BLaER1 treated with 17β-estradiol and CSF1 and Interleukin-3, amounts not matched to agents 10 nM and 100 nM (cell line): Measurements from ENCODE around the gene PTPRCAP.

ENCODE experiments used
- H3K27ac ChIP-seq, 11 experiments: shearing (Covaris generic); formaldehyde crosslinking; 2 replicates each; pipeline ENCODE4 v1.8.1; 2022
- H3K27me3 ChIP-seq, 11 experiments: shearing (Covaris generic); formaldehyde crosslinking; 2 replicates each; pipeline ENCODE4 v1.8.1; 2022
- H3K36me3 ChIP-seq, 11 experiments: shearing (Covaris generic); formaldehyde crosslinking; 2 replicates each; pipeline ENCODE4 v1.8.1; 2022
- H3K4me1 ChIP-seq, 10 experiments: shearing (Covaris generic); formaldehyde crosslinking; 2 replicates each; pipeline ENCODE4 v1.8.1; 2022
- H3K4me2 ChIP-seq, 11 experiments: shearing (Covaris generic); formaldehyde crosslinking; 2 replicates each; pipeline ENCODE4 v1.8.1; 2022
- H3K4me3 ChIP-seq, 10 experiments: shearing (Covaris generic); formaldehyde crosslinking; 2 replicates each; pipeline ENCODE4 v1.8.1; 2022
- H3K9ac ChIP-seq, 11 experiments: shearing (Covaris generic); formaldehyde crosslinking; 2 replicates each; pipeline ENCODE4 v1.8.1; 2022
- H3K9me3 ChIP-seq, 11 experiments: shearing (Covaris generic); formaldehyde crosslinking; replicated peaks in 1 of 11; 2 replicates each; pipeline ENCODE4 v1.8.1; 2022
- H4K20me1 ChIP-seq, 11 experiments: shearing (Covaris generic); formaldehyde crosslinking; 2 replicates each; pipeline ENCODE4 v1.8.1; 2022
- Cebpa-rat ChIP-seq, 11 experiments: shearing (Covaris generic); IDR thresholded peaks; 2 replicates each; pipeline ENCODE4 v1.8.1; 2022

The PTPRCAP gene

GRCh38 chr11:67420646-67421429 is 16.6 kb downstream of the PTPRCAP start:
- H3K27ac ChIP-seq: peak overlapping the region; percentile 49 to 92 (median 86); a peak in 21 of 22 replicates
- peaks cover 55 to 73% (median 63%) of the 10 kb centered on the region in 10 experiments for H3K4me1 ChIP-seq
- H4K20me1 ChIP-seq: peaks cover 0 to 35% (median 0%) of the 10 kb centered on the region in 11 experiments; a peak in 9 of 22 replicates
- H3K4me3 ChIP-seq: peak overlapping the region; percentile 55 to 75 (median 66)
- no peaks in the 10 kb centered on the region for H3K9me3 ChIP-seq
- no peak for TF ChIP-seq Cebpa-rat (IDR thresholded peaks at IDR 0.05)
- peaks cover 0 to 27% (median 4%) of the 10 kb centered on the region in 11 experiments; a peak in 8 of 22 replicates for H3K27me3 ChIP-seq
- H3K36me3 ChIP-seq: no peaks in the 10 kb centered on the region
- peak overlapping the region; percentile 96 to 100 (median 99) for H3K4me2 ChIP-seq
- peak overlapping the region; percentile 76 to 92 (median 86) for H3K9ac ChIP-seq

GRCh38 chr11:67420147-67420645 is 17.3 kb downstream of the PTPRCAP start:
- Histone ChIP-seq H3K9me3 (no peaks in the 10 kb centered on the region), H3K27ac (peak overlapping the region; percentile 49 to 92 (median 86); a peak in 21 of 22 replicates), H3K9ac (peak overlapping the region; percentile 76 to 92 (median 86)), H3K4me2 (peak overlapping the region; percentile 96 to 100 (median 99)), H3K4me3 (peak overlapping the region; percentile 55 to 75 (median 66)), H4K20me1 (peaks cover 0 to 35% (median 0%) of the 10 kb centered on the region in 11 experiments; a peak in 9 of 22 replicates), H3K4me1 (peaks cover 62 to 79% (median 65%) of the 10 kb centered on the region in 10 experiments), H3K36me3 (no peaks in the 10 kb centered on the region), H3K27me3 (peaks cover 2 to 29% (median 11%) of the 10 kb centered on the region in 11 experiments)
- TF ChIP-seq Cebpa-rat (IDR thresholded peaks at IDR 0.05): no peak

DNA sequence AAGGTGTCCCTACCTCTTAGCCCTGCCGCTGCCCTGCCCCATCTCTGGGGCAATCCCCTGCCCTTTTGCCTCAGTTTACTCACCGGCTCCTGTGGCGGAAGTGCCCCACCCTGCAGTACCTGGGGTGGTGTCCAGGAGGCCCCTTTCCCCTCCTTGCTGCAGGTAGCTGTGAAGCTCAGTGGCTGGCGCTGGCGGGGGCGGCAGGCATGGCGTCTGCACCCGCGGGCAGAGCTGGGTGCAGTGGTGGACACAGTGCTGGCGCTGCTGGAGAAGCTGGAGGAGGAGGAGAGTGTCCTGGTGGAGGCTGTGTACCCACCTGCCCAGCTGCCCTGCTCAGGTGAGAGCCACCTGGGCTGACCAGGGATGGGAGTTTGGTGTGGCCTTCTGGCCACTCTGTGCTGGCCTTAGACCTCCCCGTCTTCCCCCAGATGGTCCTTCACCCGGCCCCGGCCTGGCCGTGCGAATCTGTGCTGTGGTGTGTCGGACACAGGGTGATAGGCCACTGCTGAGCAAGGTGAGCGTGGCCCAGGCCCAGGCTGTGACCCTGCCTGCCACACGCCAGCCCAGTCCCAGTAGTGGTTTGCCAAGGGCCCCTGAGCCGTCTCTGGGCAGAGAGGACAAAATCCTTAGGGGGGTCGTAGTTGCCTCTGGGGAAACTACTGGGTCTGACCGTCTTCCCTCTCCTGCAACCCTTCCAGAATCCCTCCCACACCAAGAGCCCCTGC is 18.0 kb downstream of the PTPRCAP start:
- TF ChIP-seq Cebpa-rat (IDR thresholded peaks at IDR 0.05): no peak
- peak overlapping the region in 4 of 10 experiments; percentile 13 to 66 (median 44); a peak in 7 of 20 replicates for H3K4me3 ChIP-seq
- peak overlapping the region in 2 of 11 experiments; percentile 87 to 89; a peak in 1 of 22 replicates for H3K27ac ChIP-seq
- peaks cover 9 to 36% (median 18%) of the 10 kb centered on the region in 11 experiments for H3K27me3 ChIP-seq
- peak overlapping the region; percentile 96 to 100 (median 99) for H3K4me2 ChIP-seq
- peak overlapping the region in 9 of 11 experiments; percentile 77 to 92 (median 86); a peak in 13 of 22 replicates for H3K9ac ChIP-seq
- H4K20me1 ChIP-seq: peaks cover 0 to 35% (median 0%) of the 10 kb centered on the region in 11 experiments; a peak in 10 of 22 replicates
- no peaks in the 10 kb centered on the region for H3K36me3 ChIP-seq
- H3K9me3 ChIP-seq: no peaks in the 10 kb centered on the region
- peaks cover 63 to 77% (median 70%) of the 10 kb centered on the region in 10 experiments for H3K4me1 ChIP-seq

DNA sequence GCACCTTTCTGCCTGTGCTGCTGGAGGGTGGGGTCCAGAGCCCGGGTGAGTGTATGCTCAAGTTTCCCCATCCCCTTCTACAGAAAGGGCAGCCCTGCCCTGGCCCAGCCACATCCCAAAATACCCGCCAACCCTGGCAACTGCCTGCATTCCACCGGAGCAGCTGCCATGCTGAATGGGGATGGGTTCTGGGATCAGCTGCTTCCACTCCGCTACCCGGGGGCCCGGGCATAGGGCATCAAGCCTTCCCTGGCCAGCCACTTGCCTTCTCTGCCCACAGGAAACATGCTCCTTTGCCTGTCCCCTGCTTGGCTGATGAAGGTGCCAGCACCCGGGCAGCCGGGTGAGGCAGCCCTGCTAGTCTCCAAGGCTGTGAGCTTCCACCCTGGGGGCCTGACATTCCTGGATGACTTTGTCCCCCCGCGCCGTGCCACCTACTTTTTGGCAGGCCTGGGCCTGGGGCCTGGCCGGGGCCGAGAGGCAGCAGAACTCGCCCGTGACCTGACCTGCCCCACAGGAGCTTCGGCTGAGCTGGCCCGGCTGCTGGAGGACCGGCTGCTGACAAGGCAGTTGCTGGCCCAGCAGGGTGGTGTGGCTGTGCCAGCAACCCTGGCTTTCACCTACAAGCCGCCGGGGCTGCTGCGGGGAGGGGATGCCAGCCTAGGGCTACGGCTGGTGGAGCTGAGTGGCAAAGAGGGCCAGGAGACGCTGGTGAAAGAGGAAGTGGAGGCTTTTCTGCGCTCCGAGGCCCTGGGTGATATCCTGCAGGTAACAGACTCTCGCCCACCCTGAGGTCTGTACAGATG is 18.8 kb downstream of the PTPRCAP start:
- Histone ChIP-seq H3K9ac (peak overlapping the region in 9 of 11 experiments; percentile 2 to 92 (median 58); a peak in 16 of 22 replicates), H3K27ac (peak overlapping the region in 7 of 11 experiments; percentile 13 to 51 (median 32); a peak in 8 of 22 replicates), H3K4me1 (peaks cover 57 to 77% (median 70%) of the 10 kb centered on the region in 10 experiments), H3K36me3 (no peaks in the 10 kb centered on the region), H4K20me1 (peaks cover 0 to 35% (median 0%) of the 10 kb centered on the region in 11 experiments; a peak in 10 of 22 replicates), H3K4me2 (peak overlapping the region; percentile 96 to 100 (median 99)), H3K4me3 (peak overlapping the region in 5 of 10 experiments; percentile 8 to 34 (median 21); a peak in 9 of 20 replicates), H3K9me3 (no peaks in the 10 kb centered on the region), H3K27me3 (peaks cover 16 to 43% (median 26%) of the 10 kb centered on the region in 11 experiments)
- TF ChIP-seq Cebpa-rat (IDR thresholded peaks at IDR 0.05): no peak

DNA sequence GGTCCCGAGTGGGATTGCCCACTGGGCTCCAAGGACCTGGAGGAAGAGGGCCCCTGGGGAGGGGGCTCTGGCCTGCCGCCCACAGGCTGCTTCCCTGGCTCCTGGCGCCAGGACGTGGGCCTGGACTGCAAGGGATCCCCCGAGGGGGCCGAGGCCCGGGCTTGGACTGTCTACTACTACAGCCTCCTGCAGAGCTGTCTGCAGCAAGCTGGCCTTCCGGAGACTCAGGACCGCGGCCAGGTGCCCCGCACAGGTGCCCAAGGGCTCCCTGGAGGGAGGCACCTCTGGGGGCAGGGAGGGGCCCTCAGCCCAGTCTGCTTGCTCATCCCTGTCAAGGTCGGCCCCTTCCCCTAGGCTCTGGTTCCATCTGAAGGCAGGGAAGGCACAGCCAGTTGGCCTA is 20.1 kb downstream of the PTPRCAP start:
- H3K36me3 ChIP-seq: no peaks in the 10 kb centered on the region
- peaks cover 0 to 41% (median 0%) of the 10 kb centered on the region in 11 experiments; a peak in 10 of 22 replicates for H4K20me1 ChIP-seq
- H3K4me3 ChIP-seq: peak overlapping the region in 3 of 10 experiments; percentile 3 to 26 (median 17); a peak in 1 of 20 replicates
- H3K27ac ChIP-seq: peak overlapping the region in 6 of 11 experiments; percentile 25 to 59 (median 44); a peak in 7 of 22 replicates
- peak overlapping the region; percentile 77 to 100 (median 99) for H3K4me2 ChIP-seq
- H3K4me1 ChIP-seq: peaks cover 67 to 89% (median 81%) of the 10 kb centered on the region in 10 experiments
- TF ChIP-seq Cebpa-rat (IDR thresholded peaks at IDR 0.05): no peak
- peaks cover 16 to 43% (median 31%) of the 10 kb centered on the region in 11 experiments for H3K27me3 ChIP-seq
- peak overlapping the region in 5 of 11 experiments; percentile 17 to 92 (median 66); a peak in 6 of 22 replicates for H3K9ac ChIP-seq
- H3K9me3 ChIP-seq: no peaks in the 10 kb centered on the region

- Histone ChIP-seq H3K9me3 (no peaks in the 10 kb centered on the region), H3K4me3 (peak overlapping the region in 3 of 10 experiments; percentile 3 to 26 (median 17); a peak in 1 of 20 replicates), H3K4me1 (peaks cover 69 to 97% (median 88%) of the 10 kb centered on the region in 10 experiments), H3K4me2 (peak overlapping the region; percentile 77 to 100 (median 99)), H3K27me3 (peaks cover 16 to 46% (median 31%) of the 10 kb centered on the region in 11 experiments), H4K20me1 (peaks cover 0 to 44% (median 0%) of the 10 kb centered on the region in 11 experiments; a peak in 10 of 22 replicates), H3K36me3 (no peaks in the 10 kb centered on the region), H3K9ac (peak overlapping the region in 7 of 11 experiments; percentile 15 to 92 (median 28); a peak in 10 of 22 replicates), H3K27ac (peak overlapping the region in 6 of 11 experiments; percentile 25 to 59 (median 44); a peak in 7 of 22 replicates)
- TF ChIP-seq Cebpa-rat (IDR thresholded peaks at IDR 0.05): peak in 2 of 11 experiments; percentile 37 to 80; a peak in 3 of 22 replicates
These were observed 20.8 kb downstream of the PTPRCAP start for GRCh38 chr11:67416416-67417335.
